ENCODE measurements around the gene VMO1.

The VMO1 gene

GRCh38 chr17:4796552-4796920 lies 10.4 kb upstream of the VMO1 start:
- peak in 1 of 2 experiments; percentile 39 for DNase-seq

- no peak for DNase-seq
These were observed 9.0 kb upstream of the VMO1 start for GRCh38 chr17:4795168-4795567.

GRCh38 chr17:4790705-4791088 lies 4.5 kb upstream of the VMO1 start:
- no peak for DNase-seq

GRCh38 chr17:4789951-4790704 lies 4.0 kb upstream of the VMO1 start:
- DNase-seq, result peak; percentile 74 to 91

- DNase-seq, result no peak
These were observed 3.5 kb upstream of the VMO1 start for GRCh38 chr17:4789701-4789950.

- no peak for DNase-seq
These were observed 2.9 kb upstream of the VMO1 start, which contains the start of gene GLTPD2 for GRCh38 chr17:4788807-4789700. Gene GLTPD2 (plus strand): TSS chr17:4788964. CDS start chr17:4789012, 48 bp downstream.

GRCh38 chr17:4788159-4788806 lies 2.1 kb upstream of the VMO1 start:
- no peak for DNase-seq

GRCh38 chr17:4786516-4786915 lies 352 bp upstream of the VMO1 start:
- no peak for DNase-seq

GRCh38 chr17:4785311-4786105 lies 656 bp downstream of the VMO1 start:
- no peak for DNase-seq

GRCh38 chr17:4782652-4783051 lies 3.5 kb downstream of the VMO1 start:
- DNase-seq, result no peak

GRCh38 chr17:4780325-4780955 lies 5.7 kb downstream of the VMO1 start:
- DNase-seq, result no peak

GRCh38 chr17:4777969-4778760 lies 8.0 kb downstream of the VMO1 start:
- no peak for DNase-seq

- DNase-seq, result no peak
These were observed 13.9 kb downstream of the VMO1 start for GRCh38 chr17:4772235-4772613.

- no peak for DNase-seq
These were observed 14.5 kb downstream of the VMO1 start, which contains the start of gene TM4SF5 for GRCh38 chr17:4771519-4772234. Gene TM4SF5 (plus strand): TSS chr17:4771886. CDS start chr17:4771923, 37 bp downstream.

GRCh38 chr17:4769628-4770027 lies 16.5 kb downstream of the VMO1 start:
- no peak for DNase-seq

- no peak for DNase-seq
These were observed 17.9 kb downstream of the VMO1 start for GRCh38 chr17:4768298-4768697.

GRCh38 chr17:4766723-4767122 lies 19.4 kb downstream of the VMO1 start:
- DNase-seq, result no peak

- DNase-seq, result no peak
These were observed 20.0 kb downstream of the VMO1 start for GRCh38 chr17:4766201-4766600.

- DNase-seq, result no peak
These were observed 21.6 kb downstream of the VMO1 start for GRCh38 chr17:4764595-4764994.

GRCh38 chr17:4759776-4760236 lies 26.4 kb downstream of the VMO1 start:
- DNase-seq, result no peak

- DNase-seq, result no peak
These were observed 32.8 kb downstream of the VMO1 start for GRCh38 chr17:4753392-4753791.
